Neural cell (in vitro differentiated cells): ENCODE data around the gene CMPK2. TPM values are rescaled to one million over a fixed set of nuclear protein-coding genes. Genes with fewer than 3 reads are reported as not detected.

Experiments used
- H2AFZ ChIP-seq: fragments of 200-600, 300-800 bp; sonication (generic), shearing (Covaris generic); 2 replicates; pipeline ENCODE4 v1.6.0; 2014; ENCODE audit warnings: low read depth, mild to moderate bottlenecking, antibody characterized with exemption, low read length, moderate library complexity
- H3F3A ChIP-seq: fragments of 200-600 bp; shearing (Covaris generic); 2 replicates; pipeline ENCODE4 v1.6.1; 2016; ENCODE audit warnings: mild to moderate bottlenecking, moderate library complexity, mixed read lengths, antibody characterized with exemption, low read length; ENCODE audit not compliant: insufficient read depth, poor library complexity, severe bottlenecking
- H3K27ac ChIP-seq: fragments of 200-600, 300-800 bp; sonication (generic), shearing (Covaris generic); 2 replicates; pipeline ENCODE4 v1.5.1; 2014; ENCODE audit warnings: mild to moderate bottlenecking, low read length, moderate library complexity
- H3K27me3 ChIP-seq: fragments of 300-800, 200-600 bp; sonication (generic), shearing (Covaris generic); 2 replicates; pipeline ENCODE4 v1.6.0; 2014; ENCODE audit warnings: mild to moderate bottlenecking, low read depth, low read length, moderate library complexity; ENCODE audit not compliant: insufficient read depth
- H3K36me3 ChIP-seq: fragments of 300-800, 200-600 bp; sonication (generic), shearing (Covaris generic); 2 replicates; pipeline ENCODE4 v1.5.1; 2014; ENCODE audit warnings: mild to moderate bottlenecking, antibody characterized with exemption, low read length, moderate library complexity; ENCODE audit not compliant: insufficient read depth
- H3K4me2 ChIP-seq: fragments of 300-800, 200-600 bp; sonication (generic), shearing (Covaris generic); 2 replicates; pipeline ENCODE4 v1.6.0; 2014; ENCODE audit warnings: mild to moderate bottlenecking, low read length
- H3K4me3 ChIP-seq: fragments of 300-800, 200-600 bp; sonication (generic), shearing (Covaris generic); 2 replicates; pipeline ENCODE4 v1.5.1; 2014; ENCODE audit warnings: mild to moderate bottlenecking, low read length, moderate library complexity
- H3K79me2 ChIP-seq: fragments of 200-600 bp; shearing (Covaris generic); replicated peaks from 2 replicates; pipeline ENCODE4 v1.6.0; 2014; ENCODE audit warnings: mild to moderate bottlenecking, low read length, moderate library complexity; ENCODE audit not compliant: insufficient read depth
- H3K9ac ChIP-seq: fragments of 300-800, 200-600 bp; sonication (generic), shearing (Covaris generic); 2 replicates; pipeline ENCODE4 v1.6.1; 2016; ENCODE audit warnings: mild to moderate bottlenecking, low read length, mixed read lengths
- H3K9me2 ChIP-seq: fragments of 200-600 bp; shearing (Covaris generic); 2 replicates; pipeline ENCODE4 v1.6.1; 2016; ENCODE audit warnings: mild to moderate bottlenecking, low read length, mixed read lengths; ENCODE audit not compliant: insufficient read depth
- H3K9me3 ChIP-seq: fragments of 200-600, 300-800 bp; sonication (generic), shearing (Covaris generic); 2 replicates; pipeline ENCODE4 v1.6.1; 2016; ENCODE audit warnings: mild to moderate bottlenecking, mixed run types, low read length, moderate library complexity, mixed read lengths
- H4K20me1 ChIP-seq: fragments of 200-600 bp; shearing (Covaris generic); 2 replicates; pipeline ENCODE4 v1.6.1; 2016; ENCODE audit warnings: mild to moderate bottlenecking, mixed run types; ENCODE audit not compliant: insufficient read depth
- CTCF ChIP-seq: fragments of 450-650 bp; IDR thresholded peaks from 2 replicates; pipeline ENCODE4 v1.5.1; 2014; ENCODE audit warnings: antibody characterized with exemption, mild to moderate bottlenecking, moderate library complexity; ENCODE audit not compliant: poor library complexity, severe bottlenecking
- EP300 ChIP-seq: fragments of 450-650 bp; conservative IDR thresholded peaks from 2 replicates; pipeline ENCODE4 v1.6.1; 2014; ENCODE audit warnings: antibody characterized with exemption, mild to moderate bottlenecking, moderate library complexity; ENCODE audit not compliant: poor library complexity, severe bottlenecking
- EZH2 ChIP-seq: fragments of 200-600, 300-800 bp; shearing (Covaris generic), sonication (generic); IDR thresholded peaks from 2 replicates; pipeline ENCODE4 v1.6.1; 2014; ENCODE audit warnings: antibody characterized with exemption, low read length, borderline replicate concordance, mild to moderate bottlenecking; ENCODE audit not compliant: insufficient read depth, poor library complexity, severe bottlenecking
- MXI1 ChIP-seq: fragments of 450-650 bp; conservative IDR thresholded peaks from 2 replicates; pipeline ENCODE4 v1.6.1; 2014; ENCODE audit warnings: antibody characterized with exemption, mild to moderate bottlenecking; ENCODE audit not compliant: poor library complexity, severe bottlenecking
- POLR2AphosphoS5 ChIP-seq: IDR thresholded peaks from 2 replicates; pipeline ENCODE4 v1.6.1; 2012
- RAD21 ChIP-seq: fragments of 450-650 bp; conservative IDR thresholded peaks from 2 replicates; pipeline ENCODE4 v1.6.1; 2014; ENCODE audit warnings: antibody characterized with exemption, mild to moderate bottlenecking, moderate library complexity
- REST ChIP-seq: IDR thresholded peaks from 2 replicates; pipeline ENCODE4 v1.6.1; 2012; ENCODE audit warnings: borderline replicate concordance
- SMC3 ChIP-seq: fragments of 450-650 bp; conservative IDR thresholded peaks from 2 replicates; pipeline ENCODE4 v1.6.1; 2014; ENCODE audit warnings: antibody characterized with exemption, mild to moderate bottlenecking, moderate library complexity; ENCODE audit not compliant: poor library complexity
- TAF1 ChIP-seq: IDR thresholded peaks from 2 replicates; pipeline ENCODE4 v1.6.1; 2012; ENCODE audit warnings: low read depth
- polyA plus RNA-seq: library from polyadenylated mRNA; depleted of rRNA; stranded (reverse); fragments of >200 nt; gene quantifications from 2 replicates; pipeline ENCODE4 v1.2.3, GENCODE V29; 2014

The CMPK2 gene
- polyA plus RNA-seq, 1 donor from 2014 or later = 6.5 TPM

- TF ChIP-seq TAF1 = no peak
- no peak for TF ChIP-seq POLR2AphosphoS5
- TF ChIP-seq EZH2 = no peak
- TF ChIP-seq CTCF = no peak
- no peak for TF ChIP-seq MXI1
- no peak for TF ChIP-seq REST
- no peak for TF ChIP-seq RAD21
- no peak for TF ChIP-seq EP300
- no peak for TF ChIP-seq SMC3
- H2AFZ ChIP-seq = no peak overlapping the region
- peak overlapping the region; percentile 7 for H3K4me3 ChIP-seq
- peak overlapping the region; percentile 54 for H3K27ac ChIP-seq
- H3K27me3 ChIP-seq = no peaks in the 10 kb centered on the region
- H3K79me2 ChIP-seq = no peaks in the 10 kb centered on the region
- no peaks in the 10 kb centered on the region for H3K36me3 ChIP-seq
- H3F3A ChIP-seq = peaks cover 3% of the 10 kb centered on the region
- H3K4me2 ChIP-seq = peak overlapping the region; percentile 26
- H3K9me3 ChIP-seq = no peaks in the 10 kb centered on the region
- no peaks in the 10 kb centered on the region for H4K20me1 ChIP-seq
- H3K9ac ChIP-seq = no peak overlapping the region
- no peaks in the 10 kb centered on the region for H3K9me2 ChIP-seq
Measured at GRCh38 chr2:6854416-6854815, 11.3 kb downstream of the CMPK2 start.

- Histone ChIP-seq H3K27ac (no peak overlapping the region), H3F3A (peaks cover 3% of the 10 kb centered on the region), H3K79me2 (no peaks in the 10 kb centered on the region), H3K9me3 (no peaks in the 10 kb centered on the region), H3K9me2 (no peaks in the 10 kb centered on the region), H3K4me3 (no peak overlapping the region), H3K36me3 (no peaks in the 10 kb centered on the region), H4K20me1 (no peaks in the 10 kb centered on the region), H3K4me2 (no peak overlapping the region), H3K27me3 (no peaks in the 10 kb centered on the region), H3K9ac (no peak overlapping the region), H2AFZ (no peak overlapping the region)
- TF ChIP-seq SMC3 = no peak
- no peak for TF ChIP-seq TAF1
- TF ChIP-seq EP300 = no peak
- no peak for TF ChIP-seq REST
- TF ChIP-seq POLR2AphosphoS5 = no peak
- no peak for TF ChIP-seq RAD21
- TF ChIP-seq EZH2 = no peak
- TF ChIP-seq CTCF = no peak
- no peak for TF ChIP-seq MXI1
Measured at GRCh38 chr2:6852195-6852594, 13.5 kb downstream of the CMPK2 start.
